Measurements from ENCODE around the gene NUP160. TPM values are rescaled to one million over a fixed set of nuclear protein-coding genes. Genes with fewer than 3 reads are reported as not detected.

The NUP160 gene
- total and polyA plus RNA-seq, 2 of the 4 experiments (the other 2 are of a cell fraction): 12.5 to 35.0 TPM

DNA sequence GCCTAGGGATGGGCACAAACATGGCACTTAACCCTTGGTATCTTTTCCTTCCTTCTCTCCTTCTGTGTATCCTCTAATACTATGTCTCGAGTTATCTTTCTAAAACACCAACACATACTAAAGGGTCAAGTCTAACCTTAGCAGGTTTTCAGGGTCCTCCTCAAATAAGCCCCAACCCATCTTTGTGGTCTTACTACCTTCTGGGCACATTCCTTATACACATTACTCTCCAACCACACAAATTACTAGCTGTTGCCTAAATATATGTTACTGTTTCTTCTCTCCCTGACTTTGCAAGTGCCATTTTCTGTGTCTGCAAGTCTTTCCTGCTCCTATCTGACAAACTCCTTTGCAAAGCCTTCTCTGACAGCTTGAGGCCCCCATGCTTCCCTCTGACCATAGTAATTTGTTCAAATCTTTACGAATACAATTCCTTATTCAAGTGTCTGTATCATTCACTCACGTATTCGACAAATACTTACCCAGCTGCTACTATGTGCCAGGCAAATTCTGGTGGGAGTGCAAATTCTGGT lies 15.8 kb upstream of the NUP160 start:
- Histone ChIP-seq H3K27me3 (ENCODE audit: control insufficient read depth, insufficient read depth, low read length) (no peaks in the 10 kb centered on the region), H3K4me1 (ENCODE audit: control insufficient read depth, insufficient read depth, low read length) (peaks cover 5% of the 10 kb centered on the region), H4K5ac (ENCODE audit: low read depth, low read length) (peak overlapping the region; percentile 12; the same call in 1 of the 2 replicates), H3K23ac (ENCODE audit: low read depth, low read length) (no peak overlapping the region; the same call in 1 of the 2 replicates), H2BK5ac (ENCODE audit: low read depth, low read length, poor library complexity, severe bottlenecking) (peak overlapping the region; percentile 76), H2BK20ac (ENCODE audit: low read depth, low read length) (peak overlapping the region; percentile 55), H3K4ac (ENCODE audit: low read depth, low read length) (peak overlapping the region; percentile 3), H3K9me3 (ENCODE audit: control insufficient read depth, insufficient read depth, low read length) (no peaks in the 10 kb centered on the region), H3K79me1 (ENCODE audit: low read depth in 1 of 2, low read length in 2 of 2) (no peaks in the 10 kb centered on the region), H3K18ac (ENCODE audit: low read depth, low read length) (peak overlapping the region; percentile 83), H2AK5ac (ENCODE audit: low read depth, low read length) (peak overlapping the region; percentile 79), H3K9ac (ENCODE audit: low read depth, low read length) (no peak overlapping the region), H3K9me1 (ENCODE audit: insufficient read depth, low read length) (peaks cover 6% of the 10 kb centered on the region; the same call in 1 of the 2 replicates), H2BK120ac (ENCODE audit: low read depth, low read length) (peak overlapping the region; percentile 43; the same call in 1 of the 2 replicates), H3K4me3 (ENCODE audit: insufficient read depth, low read depth, low read length) (no peak overlapping the region), H4K91ac (ENCODE audit: insufficient read depth, low read depth, low read length) (peak overlapping the region; percentile 51; the same call in 1 of the 2 replicates), H3K56ac (ENCODE audit: extremely low read depth, insufficient read depth, low read length) (no peak overlapping the region), H3K4me2 (ENCODE audit: low read depth, low read length) (no peak overlapping the region), H2BK15ac (ENCODE audit: low read depth, low read length) (peak overlapping the region; percentile 82; the same call in 2 of the 3 replicates), H2AFZ (replicated peaks; ENCODE audit: low read length, poor library complexity) (no peak overlapping the region), H4K8ac (ENCODE audit: low read depth in 2 of 2, low read length in 2 of 2) (peak overlapping the region; percentile 13 to 61; a peak in 2 of 4 replicates), H3K14ac (replicated peaks; ENCODE audit: low read depth, low read length) (peak overlapping the region; percentile 27; the same call in 1 of the 2 replicates), H2AK9ac (replicated peaks; ENCODE audit: low read depth, low read length, poor library complexity) (no peak overlapping the region), H3K36me3 (ENCODE audit: control insufficient read depth, insufficient read depth, low read length) (no peaks in the 10 kb centered on the region), H4K20me1 (ENCODE audit: insufficient read depth, low read length) (no peaks in the 10 kb centered on the region), H3K27ac (ENCODE audit: insufficient read depth, low read length) (peak overlapping the region; percentile 31; the same call in 1 of the 2 replicates)
- WGBS, 2 experiments (ENCODE audit: extremely low coverage in 2 of 2, insufficient read length in 1 of 2): no CpG with 5 or more reads among the region's 4 CpGs
- DNase-seq (no peak), ATAC-seq (ENCODE audit: low read depth) (no peak)
- in situ Hi-C loops (cut with MboI; ENCODE audit: low sequenced_read_pairs): no loop called here
- POLR2A ChIA-PET (ENCODE audit: unreplicated experiment): no interaction called here
- BruUV-seq (replicated peaks): no TSS peak
- CTCF ChIA-PET: no interaction called here
- intact Hi-C loops (cut with micrococcal nuclease): loop anchor here (2.0 to 5.0 kb wide), 2 partner anchors 55 to 68 kb away; no protein-coding TSS in a partner anchor
- TF ChIP-seq BHLHE40 (IDR thresholded peaks at IDR 0.05; ENCODE audit: low read depth, low read length) (no peak), FOS (IDR thresholded peaks at IDR 0.05; ENCODE audit: low read depth, low read length) (no peak), RCOR1 (IDR thresholded peaks at IDR 0.05; ENCODE audit: insufficient replicate concordance, low read length) (no peak), RAD21 (IDR thresholded peaks at IDR 0.05; ENCODE audit: low read length) (no peak), SMC3 (IDR thresholded peaks at IDR 0.05; ENCODE audit: low read depth, low read length) (no peak), MAFK (IDR thresholded peaks at IDR 0.05; ENCODE audit: low read depth, low read length) (no peak), RFX5 (IDR thresholded peaks at IDR 0.05; ENCODE audit: low read depth, low read length) (no peak), NFE2L2 (IDR thresholded peaks at IDR 0.05; ENCODE audit: low read depth, low read length) (no peak), POLR2A (IDR thresholded peaks at IDR 0.05; ENCODE audit: low read depth, low read length) (no peak), CEBPB (IDR thresholded peaks at IDR 0.05; ENCODE audit: low read depth, low read length) (no peak)
- TF ChIP-seq, protein P1, sequence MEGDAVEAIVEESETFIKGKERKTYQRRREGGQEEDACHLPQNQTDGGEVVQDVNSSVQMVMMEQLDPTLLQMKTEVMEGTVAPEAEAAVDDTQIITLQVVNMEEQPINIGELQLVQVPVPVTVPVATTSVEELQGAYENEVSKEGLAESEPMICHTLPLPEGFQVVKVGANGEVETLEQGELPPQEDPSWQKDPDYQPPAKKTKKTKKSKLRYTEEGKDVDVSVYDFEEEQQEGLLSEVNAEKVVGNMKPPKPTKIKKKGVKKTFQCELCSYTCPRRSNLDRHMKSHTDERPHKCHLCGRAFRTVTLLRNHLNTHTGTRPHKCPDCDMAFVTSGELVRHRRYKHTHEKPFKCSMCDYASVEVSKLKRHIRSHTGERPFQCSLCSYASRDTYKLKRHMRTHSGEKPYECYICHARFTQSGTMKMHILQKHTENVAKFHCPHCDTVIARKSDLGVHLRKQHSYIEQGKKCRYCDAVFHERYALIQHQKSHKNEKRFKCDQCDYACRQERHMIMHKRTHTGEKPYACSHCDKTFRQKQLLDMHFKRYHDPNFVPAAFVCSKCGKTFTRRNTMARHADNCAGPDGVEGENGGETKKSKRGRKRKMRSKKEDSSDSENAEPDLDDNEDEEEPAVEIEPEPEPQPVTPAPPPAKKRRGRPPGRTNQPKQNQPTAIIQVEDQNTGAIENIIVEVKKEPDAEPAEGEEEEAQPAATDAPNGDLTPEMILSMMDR (conservative IDR thresholded peaks at IDR 0.05; ENCODE audit: low read depth, low read length): no peak
- TF ChIP-seq, protein P2, sequence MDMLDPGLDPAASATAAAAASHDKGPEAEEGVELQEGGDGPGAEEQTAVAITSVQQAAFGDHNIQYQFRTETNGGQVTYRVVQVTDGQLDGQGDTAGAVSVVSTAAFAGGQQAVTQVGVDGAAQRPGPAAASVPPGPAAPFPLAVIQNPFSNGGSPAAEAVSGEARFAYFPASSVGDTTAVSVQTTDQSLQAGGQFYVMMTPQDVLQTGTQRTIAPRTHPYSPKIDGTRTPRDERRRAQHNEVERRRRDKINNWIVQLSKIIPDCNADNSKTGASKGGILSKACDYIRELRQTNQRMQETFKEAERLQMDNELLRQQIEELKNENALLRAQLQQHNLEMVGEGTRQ (IDR thresholded peaks at IDR 0.05; ENCODE audit: low read depth, low read length): no peak
- TF ChIP-seq, protein P3, sequence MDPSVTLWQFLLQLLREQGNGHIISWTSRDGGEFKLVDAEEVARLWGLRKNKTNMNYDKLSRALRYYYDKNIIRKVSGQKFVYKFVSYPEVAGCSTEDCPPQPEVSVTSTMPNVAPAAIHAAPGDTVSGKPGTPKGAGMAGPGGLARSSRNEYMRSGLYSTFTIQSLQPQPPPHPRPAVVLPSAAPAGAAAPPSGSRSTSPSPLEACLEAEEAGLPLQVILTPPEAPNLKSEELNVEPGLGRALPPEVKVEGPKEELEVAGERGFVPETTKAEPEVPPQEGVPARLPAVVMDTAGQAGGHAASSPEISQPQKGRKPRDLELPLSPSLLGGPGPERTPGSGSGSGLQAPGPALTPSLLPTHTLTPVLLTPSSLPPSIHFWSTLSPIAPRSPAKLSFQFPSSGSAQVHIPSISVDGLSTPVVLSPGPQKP (IDR thresholded peaks at IDR 0.05; ENCODE audit: borderline replicate concordance, low read depth, low read length): no peak
- dilution Hi-C loops (cut with HindIII; ENCODE audit: low sequenced_read_pairs, unreplicated experiment): no loop called here
